ENCODE results near the gene TRIM14. TPM values are rescaled to one million over a fixed set of nuclear protein-coding genes. Genes with fewer than 3 reads are reported as not detected.
A peak's percentile ranks its signal among the peaks of the same experiment; 100 is the strongest.
"Not testable (repeated sequence)": the region's sequence is repeated elsewhere in the genome, so short reads cannot be mapped to it uniquely, and the experiment has no call there.

The TRIM14 gene
- total RNA-seq, 1 donor from 2014 or later = 11.3 TPM

- no peak for DNase-seq (ENCODE audit: low read depth)
Observed at GRCh38 chr9:98049288-98050072, 69.5 kb downstream of the TRIM14 start.

- no peak for DNase-seq (ENCODE audit: low read depth)
Observed at GRCh38 chr9:98047002-98047401, 72.0 kb downstream of the TRIM14 start.

- no peak for DNase-seq (ENCODE audit: low read depth)
Observed at GRCh38 chr9:98046180-98046543, 72.9 kb downstream of the TRIM14 start.

- no peak for DNase-seq (ENCODE audit: low read depth)
Observed at GRCh38 chr9:98045234-98046179, 73.5 kb downstream of the TRIM14 start.

GRCh38 chr9:98043915-98044314, 75.1 kb downstream of the TRIM14 start:
- no peak for DNase-seq (ENCODE audit: low read depth)

- no peak for DNase-seq (ENCODE audit: low read depth)
Observed at GRCh38 chr9:98040212-98040611, 78.8 kb downstream of the TRIM14 start.

- no peak for DNase-seq (ENCODE audit: low read depth)
Observed at GRCh38 chr9:98039607-98040017, 79.4 kb downstream of the TRIM14 start.

- no peak for DNase-seq (ENCODE audit: low read depth)
Observed at GRCh38 chr9:98038958-98039357, 80.1 kb downstream of the TRIM14 start.

- DNase-seq (ENCODE audit: low read depth) = no peak
Observed at GRCh38 chr9:98037357-98037756, 81.7 kb downstream of the TRIM14 start.

- peak; percentile 68 for DNase-seq (ENCODE audit: low read depth)
Observed at GRCh38 chr9:98034593-98035546, 84.2 kb downstream of the TRIM14 start.

- DNase-seq (ENCODE audit: low read depth) = no peak
Observed at GRCh38 chr9:98031935-98032334, 87.1 kb downstream of the TRIM14 start.

- DNase-seq (ENCODE audit: low read depth) = no peak
Observed at GRCh38 chr9:98031169-98031568, 87.9 kb downstream of the TRIM14 start.

- DNase-seq (ENCODE audit: low read depth) = no peak
Observed at GRCh38 chr9:98024702-98025101, 94.3 kb downstream of the TRIM14 start.

GRCh38 chr9:98022447-98022846, 96.6 kb downstream of the TRIM14 start:
- no peak for DNase-seq (ENCODE audit: low read depth)

- DNase-seq (ENCODE audit: low read depth) = no peak
Observed at GRCh38 chr9:98021306-98022040, 97.5 kb downstream of the TRIM14 start.

- no peak for DNase-seq (ENCODE audit: low read depth)
Observed at GRCh38 chr9:98020476-98021145, 98.4 kb downstream of the TRIM14 start.

- DNase-seq (ENCODE audit: low read depth) = not testable (repeated sequence)
Observed at GRCh38 chr9:98019869-98020268, 99.2 kb downstream of the TRIM14 start.

Data from renal cortical epithelial cell (primary cell).